ENCODE measurements around the gene BCL2L12.
"Not testable (repeated sequence)": the region's sequence is repeated elsewhere in the genome, so short reads cannot be mapped to it uniquely, and the experiment has no call there.

The BCL2L12 gene

GRCh38 chr19:49665351-49666119 is at the start of gene BCL2L12, which contains the start of gene IRF3:
Gene BCL2L12, plus strand, starts transcription at chr19:49665933. Its CDS starts 760 bp downstream, at chr19:49666693.
Gene IRF3, minus strand, starts transcription at chr19:49665857. Its CDS starts 1,019 bp downstream, at chr19:49664838.
- DNase-seq (ENCODE audit: low spot score), result peak; percentile 94

GRCh38 chr19:49616532-49616931 is 49.2 kb upstream of the BCL2L12 start:
- no peak for DNase-seq (ENCODE audit: low spot score)

GRCh38 chr19:49616945-49617344 is 48.8 kb upstream of the BCL2L12 start:
- DNase-seq (ENCODE audit: low spot score), result no peak

- DNase-seq (ENCODE audit: low spot score), result not testable (repeated sequence)
These were observed 47.9 kb upstream of the BCL2L12 start for GRCh38 chr19:49617860-49618259.

- no peak for DNase-seq (ENCODE audit: low spot score)
These were observed 40.5 kb upstream of the BCL2L12 start for GRCh38 chr19:49624967-49625910.

GRCh38 chr19:49626226-49626625 is 39.5 kb upstream of the BCL2L12 start:
- DNase-seq (ENCODE audit: low spot score), result no peak

- no peak for DNase-seq (ENCODE audit: low spot score)
These were observed 36.1 kb upstream of the BCL2L12 start for GRCh38 chr19:49629659-49630058.

- no peak for DNase-seq (ENCODE audit: low spot score)
These were observed 34.6 kb upstream of the BCL2L12 start for GRCh38 chr19:49631014-49631588.

- no peak for DNase-seq (ENCODE audit: low spot score)
These were observed 34.0 kb upstream of the BCL2L12 start for GRCh38 chr19:49631610-49632192.

GRCh38 chr19:49632576-49632975 is 33.2 kb upstream of the BCL2L12 start:
- no peak for DNase-seq (ENCODE audit: low spot score)

- DNase-seq (ENCODE audit: low spot score), result not testable (repeated sequence)
These were observed 32.5 kb upstream of the BCL2L12 start for GRCh38 chr19:49633273-49633672.

GRCh38 chr19:49635530-49636232 is 30.1 kb upstream of the BCL2L12 start:
- no peak for DNase-seq (ENCODE audit: low spot score)

- DNase-seq (ENCODE audit: low spot score), result no peak
These were observed 29.4 kb upstream of the BCL2L12 start for GRCh38 chr19:49636233-49636932.

- no peak for DNase-seq (ENCODE audit: low spot score)
These were observed 27.7 kb upstream of the BCL2L12 start for GRCh38 chr19:49637821-49638738.

GRCh38 chr19:49639401-49640112 is 26.2 kb upstream of the BCL2L12 start:
- DNase-seq (ENCODE audit: low spot score), result peak; percentile 20

- peak; percentile 100 for DNase-seq (ENCODE audit: low spot score)
These were observed 25.4 kb upstream of the BCL2L12 start, which contains the start of gene RRAS for GRCh38 chr19:49640113-49640898. Gene RRAS, minus strand, starts transcription at chr19:49640143. Its CDS starts 45 bp downstream, at chr19:49640098.

GRCh38 chr19:49641688-49642491 is 23.8 kb upstream of the BCL2L12 start, which contains the start of gene SCAF1:
Gene SCAF1, plus strand, starts transcription at chr19:49642209. Its CDS starts 2,818 bp downstream, at chr19:49645027.
- peak; percentile 99 for DNase-seq (ENCODE audit: low spot score)
